ENCODE measurements around the gene RPN1.

DNA sequence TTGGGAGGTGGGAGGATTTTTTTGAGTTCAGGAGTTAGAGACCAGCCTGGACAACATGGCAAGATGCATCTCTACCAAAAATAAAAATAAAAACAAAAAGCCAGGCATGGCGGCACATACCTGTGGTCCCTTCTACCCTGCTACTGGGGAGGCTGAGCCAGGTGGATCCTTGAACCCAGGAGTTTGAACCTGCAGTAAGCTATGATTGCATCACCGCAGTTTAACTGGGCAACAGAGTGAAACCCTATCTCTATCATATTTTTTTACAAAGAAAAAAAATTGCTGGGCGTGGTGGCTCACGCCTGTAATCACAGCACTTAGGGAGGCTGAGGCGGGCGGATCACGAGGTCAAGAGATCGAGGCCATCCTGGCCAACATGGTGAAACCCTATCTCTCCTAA lies 35.8 kb upstream of the RPN1 start:
- TF ChIP-seq BHLHE40 (IDR thresholded peaks at IDR 0.05; ENCODE audit: low read length) (no peak), EP300 (IDR thresholded peaks at IDR 0.05; ENCODE audit: low read depth in 2 of 2, low read length in 2 of 2) (no peak), EP300 (CRISPR knock-in tag; IDR thresholded peaks at IDR 0.05; ENCODE audit: borderline replicate concordance) (no peak), ZNF670 (CRISPR knock-in tag; IDR thresholded peaks at IDR 0.05; ENCODE audit: borderline replicate concordance) (no peak)
- TF ChIP-seq, protein P1, sequence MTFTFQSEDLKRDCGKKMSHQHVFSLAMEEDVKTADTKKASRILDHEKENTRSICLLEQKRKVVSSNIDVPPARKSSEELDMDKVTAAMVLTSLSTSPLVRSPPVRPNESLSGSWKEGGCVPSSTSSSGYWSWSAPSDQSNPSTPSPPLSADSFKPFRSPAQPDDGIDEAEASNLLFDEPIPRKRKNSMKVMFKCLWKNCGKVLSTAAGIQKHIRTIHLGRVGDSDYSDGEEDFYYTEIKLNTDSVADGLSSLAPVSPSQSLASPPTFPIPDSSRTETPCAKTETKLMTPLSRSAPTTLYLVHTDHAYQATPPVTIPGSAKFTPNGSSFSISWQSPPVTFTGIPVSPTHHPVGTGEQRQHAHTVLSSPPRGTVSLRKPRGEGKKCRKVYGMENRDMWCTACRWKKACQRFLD (CRISPR knock-in tag; IDR thresholded peaks at IDR 0.05; ENCODE audit: borderline replicate concordance), result no peak

Measured in HepG2 (cell line).